ENCODE measurements around the gene SMIM1. TPM values are rescaled to one million over a fixed set of nuclear protein-coding genes. Genes with fewer than 3 reads are reported as not detected.

The SMIM1 gene
- total and polyA plus RNA-seq, 2 of the 4 experiments (the other 2 are of a cell fraction), result 0.90 to 3.4 TPM

- no peaks in the 10 kb centered on the region for H3K79me1 ChIP-seq (ENCODE audit: low read depth in 1 of 2, low read length in 2 of 2)
- no TSS peak for BruUV-seq (replicated peaks)
- no peaks in the 10 kb centered on the region for H3K4me1 ChIP-seq (ENCODE audit: control insufficient read depth, insufficient read depth, low read length)
- H2BK15ac ChIP-seq (ENCODE audit: low read depth, low read length), result no peak overlapping the region
- H3K23ac ChIP-seq (ENCODE audit: low read depth, low read length), result no peak overlapping the region
- H3K14ac ChIP-seq (replicated peaks; ENCODE audit: low read depth, low read length), result no peak overlapping the region
- no peaks in the 10 kb centered on the region for H3K9me1 ChIP-seq (ENCODE audit: insufficient read depth, low read length)
- H2AK5ac ChIP-seq (ENCODE audit: low read depth, low read length), result no peak overlapping the region
- ChIA-PET CTCF (no interaction called here), POLR2A (ENCODE audit: unreplicated experiment) (no interaction called here)
- dilution Hi-C loops (cut with HindIII; ENCODE audit: low sequenced_read_pairs, unreplicated experiment), result no loop called here
- H4K8ac ChIP-seq (ENCODE audit: low read depth in 2 of 2, low read length in 2 of 2), result no peak overlapping the region
- no peak overlapping the region for H2AK9ac ChIP-seq (replicated peaks; ENCODE audit: low read depth, low read length, poor library complexity)
- peaks cover 2% of the 10 kb centered on the region for H3K9me3 ChIP-seq (ENCODE audit: control insufficient read depth, insufficient read depth, low read length)
- no peak overlapping the region for H2BK120ac ChIP-seq (ENCODE audit: low read depth, low read length)
- TF ChIP-seq CHD1 (IDR thresholded peaks at IDR 0.05; ENCODE audit: low read depth, low read length) (no peak), ELK1 (IDR thresholded peaks at IDR 0.05; ENCODE audit: borderline replicate concordance, low read depth, low read length) (no peak), FOS (IDR thresholded peaks at IDR 0.05; ENCODE audit: low read depth, low read length) (no peak), MXI1 (IDR thresholded peaks at IDR 0.05; ENCODE audit: borderline replicate concordance, low read depth, low read length) (no peak), USF2 (IDR thresholded peaks at IDR 0.05; ENCODE audit: low read depth, low read length) (no peak), RAD21 (IDR thresholded peaks at IDR 0.05; ENCODE audit: low read length) (no peak), NFE2L2 (IDR thresholded peaks at IDR 0.05; ENCODE audit: low read depth, low read length) (no peak), SMC3 (IDR thresholded peaks at IDR 0.05; ENCODE audit: low read depth, low read length) (no peak), POLR2A (IDR thresholded peaks at IDR 0.05; ENCODE audit: low read depth, low read length) (no peak), RFX5 (IDR thresholded peaks at IDR 0.05; ENCODE audit: low read depth, low read length) (no peak), CTCF (conservative IDR thresholded peaks at IDR 0.05; ENCODE audit: low read depth, low read length) (no peak), RCOR1 (IDR thresholded peaks at IDR 0.05; ENCODE audit: insufficient replicate concordance, low read length) (no peak)
- intact Hi-C loops (cut with micrococcal nuclease), result no loop called here
- no peak overlapping the region for H3K9ac ChIP-seq (ENCODE audit: low read depth, low read length)
- WGBS, 2 experiments (ENCODE audit: extremely low coverage in 2 of 2, insufficient read length in 1 of 2), result 33% methylated on average over 1 of the region's 6 CpGs; no CpG with 5 or more reads in 1 of the 2 experiments
- no peak overlapping the region for H3K18ac ChIP-seq (ENCODE audit: low read depth, low read length)
- no peak overlapping the region for H3K4me2 ChIP-seq (ENCODE audit: low read depth, low read length)
- H3K27me3 ChIP-seq (ENCODE audit: control insufficient read depth, insufficient read depth, low read length), result peaks cover 34% of the 10 kb centered on the region
- no peak overlapping the region for H2AFZ ChIP-seq (replicated peaks; ENCODE audit: low read length, poor library complexity)
- no peak overlapping the region for H3K4me3 ChIP-seq (ENCODE audit: insufficient read depth, low read depth, low read length)
- in situ Hi-C loops (cut with MboI; ENCODE audit: low sequenced_read_pairs), result no loop called here
- H4K5ac ChIP-seq (ENCODE audit: low read depth, low read length), result no peak overlapping the region
- H2BK5ac ChIP-seq (ENCODE audit: low read depth, low read length, poor library complexity, severe bottlenecking), result no peak overlapping the region
- H2BK20ac ChIP-seq (ENCODE audit: low read depth, low read length), result no peak overlapping the region
- no peak for ATAC-seq (ENCODE audit: low read depth)
- H3K56ac ChIP-seq (ENCODE audit: extremely low read depth, insufficient read depth, low read length), result no peak overlapping the region
- no peak for DNase-seq
- no peaks in the 10 kb centered on the region for H3K36me3 ChIP-seq (ENCODE audit: control insufficient read depth, insufficient read depth, low read length)
- no peaks in the 10 kb centered on the region for H4K20me1 ChIP-seq (ENCODE audit: insufficient read depth, low read length)
- no peak overlapping the region for H3K4ac ChIP-seq (ENCODE audit: low read depth, low read length)
- no peak overlapping the region for H3K27ac ChIP-seq (ENCODE audit: insufficient read depth, low read length)
- H4K91ac ChIP-seq (ENCODE audit: insufficient read depth, low read depth, low read length), result no peak overlapping the region
Measured at GRCh38 chr1:3759796-3760195, 12.8 kb upstream of the SMIM1 start.
